A549 (cell line): ENCODE results near the gene H2AZ2. TPM values are rescaled to one million over a fixed set of nuclear protein-coding genes. Genes with fewer than 3 reads are reported as not detected.
A peak's percentile ranks its signal among the peaks of the same experiment; 100 is the strongest.

ENCODE experiments used
- BHLHE40 ChIP-seq: IDR thresholded peaks from 2 replicates; pipeline ENCODE4 v1.6.1; 2012; ENCODE audit warnings: low read depth, low read length, inconsistent platforms
- CBX2 ChIP-seq: fragments of 200-600 bp; sonication (generic); IDR thresholded peaks from 2 replicates; pipeline ENCODE4 v1.6.1; 2016; ENCODE audit warnings: low read depth, mild to moderate bottlenecking, borderline replicate concordance
- CBX8 ChIP-seq: fragments of 200-600 bp; sonication (generic); IDR thresholded peaks from 2 replicates; pipeline ENCODE4 v1.6.1; 2016
- CEBPB ChIP-seq, 2 experiments: fragments of >200 bp in 1 of 2; sonication (Bioruptor Twin) in 1 of 2; formaldehyde crosslinking in 1 of 2; IDR thresholded peaks; 2 replicates each; pipeline ENCODE4 v1.6.1; 2012 to 2016
- CHD4 ChIP-seq: fragments of 200-600 bp; sonication (generic); IDR thresholded peaks from 2 replicates; pipeline ENCODE4 v1.6.1; 2016; ENCODE audit warnings: antibody characterized with exemption, mild to moderate bottlenecking, borderline replicate concordance
- EHMT2 ChIP-seq: fragments of 200-600 bp; sonication (generic); IDR thresholded peaks from 2 replicates; pipeline ENCODE4 v1.6.1; 2016; ENCODE audit warnings: antibody characterized with exemption, low read depth, mild to moderate bottlenecking, moderate library complexity
- ELK1 ChIP-seq: fragments of 150-350 bp; IDR thresholded peaks from 2 replicates; pipeline ENCODE4 v1.6.1; 2014; ENCODE audit warnings: low read depth, mild to moderate bottlenecking, low read length
- FOSB ChIP-seq: fragments of 250-450 bp; sonication (Bioruptor Pico); IDR thresholded peaks from 2 replicates; pipeline ENCODE4 v1.5.0; 2020; ENCODE audit warnings: mild to moderate bottlenecking, moderate library complexity
- FOSL2 ChIP-seq, 2 experiments: fragments of 450-650 bp in 1 of 2; fragments of >200 bp in 1 of 2; sonication (Bioruptor Twin) in 1 of 2; formaldehyde crosslinking; IDR thresholded peaks; 2 replicates each; pipeline versions ENCODE4 v1.5.0 to v1.6.1; 2016 to 2020; ENCODE audit warnings: mild to moderate bottlenecking in 1 of 2, moderate library complexity in 1 of 2
- FOXS1 ChIP-seq: fragments of 250-450 bp; sonication (Bioruptor Pico); IDR thresholded peaks from 2 replicates; pipeline ENCODE4 v1.5.0; 2020; ENCODE audit warnings: mild to moderate bottlenecking, moderate library complexity
- GATA3 ChIP-seq: IDR thresholded peaks from 2 replicates; pipeline ENCODE4 v1.6.1; 2012; ENCODE audit warnings: borderline replicate concordance
- HES2 ChIP-seq: fragments of >200 bp; sonication (Bioruptor Twin); formaldehyde crosslinking; IDR thresholded peaks from 2 replicates; pipeline ENCODE4 v1.6.1; 2016
- HEYL ChIP-seq: fragments of 250-450 bp; sonication (Bioruptor Pico); IDR thresholded peaks from 2 replicates; pipeline ENCODE4 v1.8.0; 2021; ENCODE audit warnings: mild to moderate bottlenecking, moderate library complexity
- HMGXB4 ChIP-seq: fragments of 250-450 bp; sonication (Bioruptor Pico); IDR thresholded peaks from 2 replicates; pipeline ENCODE4 v1.5.0; 2021; ENCODE audit warnings: mild to moderate bottlenecking, moderate library complexity, borderline replicate concordance
- HOXA7 ChIP-seq: fragments of 250-450 bp; sonication (Bioruptor Pico); IDR thresholded peaks from 2 replicates; pipeline ENCODE4 v1.5.0; 2020; ENCODE audit warnings: mild to moderate bottlenecking, moderate library complexity
- HOXB5 ChIP-seq: fragments of 250-450 bp; sonication (Bioruptor Pico); IDR thresholded peaks from 2 replicates; pipeline ENCODE4 v1.5.0; 2020; ENCODE audit warnings: mild to moderate bottlenecking, moderate library complexity
- JUN ChIP-seq, 2 experiments: fragments of >200 bp; sonication (Bioruptor Twin); formaldehyde crosslinking; IDR thresholded peaks; 2 replicates in 1 of 2; 3 replicates in 1 of 2; pipeline ENCODE4 v1.6.1; 2016 to 2017
- JUNB ChIP-seq: fragments of >200 bp; sonication (Bioruptor Twin); formaldehyde crosslinking; IDR thresholded peaks from 2 replicates; pipeline ENCODE4 v1.6.1; 2016
- KDM1A ChIP-seq: fragments of 200-600 bp; sonication (generic); IDR thresholded peaks from 2 replicates; pipeline ENCODE4 v1.6.1; 2016; ENCODE audit warnings: low read depth, mild to moderate bottlenecking
- KDM5A ChIP-seq: fragments of 200-600 bp; sonication (generic); IDR thresholded peaks from 2 replicates; pipeline ENCODE4 v1.6.1; 2016; ENCODE audit warnings: antibody characterized with exemption, mild to moderate bottlenecking
- MAX ChIP-seq: IDR thresholded peaks from 2 replicates; pipeline ENCODE4 v1.6.1; 2012
- MAZ ChIP-seq: fragments of 150-350 bp; IDR thresholded peaks from 2 replicates; pipeline ENCODE4 v1.6.1; 2014; ENCODE audit warnings: antibody characterized with exemption, low read depth, low read length, borderline replicate concordance
- NFE2L2 ChIP-seq: fragments of 150-350 bp; conservative IDR thresholded peaks from 2 replicates; pipeline ENCODE4 v1.6.1; 2014; ENCODE audit warnings: low read length
- NR3C1 ChIP-seq: fragments of >200 bp; sonication (Bioruptor Twin); formaldehyde crosslinking; IDR thresholded peaks from 3 replicates; pipeline ENCODE4 v1.6.1; 2017
- PBX3 ChIP-seq: IDR thresholded peaks from 2 replicates; pipeline ENCODE4 v1.6.1; 2012
- PHF8 ChIP-seq: fragments of 200-600 bp; sonication (generic); IDR thresholded peaks from 2 replicates; pipeline ENCODE4 v1.6.1; 2016; ENCODE audit warnings: low read depth, mild to moderate bottlenecking, antibody characterized with exemption, moderate library complexity, borderline replicate concordance
- POLR2AphosphoS2 ChIP-seq: conservative IDR thresholded peaks from 2 replicates; pipeline ENCODE4 v1.6.1; 2012; ENCODE audit warnings: low read length, improper control_type of control experiment, inconsistent platforms
- RARB ChIP-seq: fragments of 250-450 bp; sonication (Bioruptor Pico); IDR thresholded peaks from 2 replicates; pipeline ENCODE4 v1.8.0; 2021; ENCODE audit warnings: mild to moderate bottlenecking, moderate library complexity
- RCOR1 ChIP-seq: fragments of 150-350 bp; IDR thresholded peaks from 2 replicates; pipeline ENCODE4 v1.6.1; 2014; ENCODE audit warnings: antibody characterized with exemption, low read length, low read depth
- RFX5 ChIP-seq: fragments of 450-650 bp; IDR thresholded peaks from 2 replicates; pipeline ENCODE4 v1.7.1; 2014; ENCODE audit warnings: antibody characterized with exemption, mild to moderate bottlenecking, moderate library complexity
- RNF2 ChIP-seq: fragments of 200-600 bp; sonication (generic); IDR thresholded peaks from 2 replicates; pipeline ENCODE4 v1.6.1; 2016; ENCODE audit warnings: low read depth, mild to moderate bottlenecking, antibody characterized with exemption, moderate library complexity, borderline replicate concordance
- SMC3 ChIP-seq: fragments of >200 bp; sonication (Bioruptor Twin); formaldehyde crosslinking; IDR thresholded peaks from 3 replicates; pipeline ENCODE4 v1.6.1; 2018; ENCODE audit warnings: inconsistent platforms
- SREBF2 ChIP-seq: fragments of 450-650 bp; IDR thresholded peaks from 2 replicates; pipeline ENCODE4 v1.6.1; 2014; ENCODE audit warnings: mild to moderate bottlenecking, moderate library complexity
- TFCP2L1 ChIP-seq: fragments of 250-450 bp; sonication (Bioruptor Pico); IDR thresholded peaks from 2 replicates; pipeline ENCODE4 v1.5.0; 2021; ENCODE audit warnings: mild to moderate bottlenecking
- TP53 ChIP-seq: fragments of 250-450 bp; sonication (Bioruptor Pico); IDR thresholded peaks from 2 replicates; pipeline ENCODE4 v1.5.0; 2021; ENCODE audit warnings: mild to moderate bottlenecking, moderate library complexity
- ZFP36 ChIP-seq: fragments of 450-650 bp; IDR thresholded peaks from 2 replicates; pipeline ENCODE4 v1.6.1; 2014; ENCODE audit warnings: borderline replicate concordance; ENCODE audit not compliant: partially characterized antibody
- ZNF302 ChIP-seq: fragments of 250-450 bp; sonication (Bioruptor Pico); IDR thresholded peaks from 2 replicates; pipeline ENCODE4 v1.9.0; 2021; ENCODE audit warnings: inconsistent platforms, mild to moderate bottlenecking, moderate library complexity
- ZSCAN20 ChIP-seq: fragments of 250-450 bp; sonication (Bioruptor Pico); IDR thresholded peaks from 2 replicates; pipeline ENCODE4 v1.8.0; 2022; ENCODE audit warnings: mild to moderate bottlenecking, moderate library complexity
- polyA plus RNA-seq, 4 experiments: library from polyadenylated mRNA; depleted of rRNA in 3 of 4; stranded (reverse); fragments of >200 nt; fragmentation: RNase III in 1 of 4; extraction: RNeasy Plus Mini Kit Qiagen cat#74134 plus additional on column Dnase treatment in 1 of 4; gene quantifications; 2 replicates in 3 of 4; 3 replicates in 1 of 4; pipeline ENCODE4 v1.2.3, GENCODE V29; 2011 to 2017
- TF ChIP-seq, protein P1 (sequence below): fragments of >200 bp; sonication (Bioruptor Twin); formaldehyde crosslinking; IDR thresholded peaks from 3 replicates; pipeline ENCODE4 v1.5.1; 2016

Gene H2AZ2
- polyA plus RNA-seq, 2 of the 4 experiments (the other 2 are of a cell fraction) = 241 to 262 TPM

GRCh38 chr7:44796504-44797328 is 51.2 kb downstream of the H2AZ2 start, which contains the start of gene PPIA (continued):
- TF ChIP-seq CBX2 = no peak
- no peak for TF ChIP-seq SMC3
- TF ChIP-seq HOXB5 (CRISPR knock-in tag) = peak; percentile 91
- TF ChIP-seq BHLHE40 = peak; percentile 81
- no peak for TF ChIP-seq HES2
- no peak for TF ChIP-seq HEYL (CRISPR knock-in tag)
- TF ChIP-seq FOSB = peak; percentile 89; the same call in 1 of the 2 replicates
- TF ChIP-seq ELK1 = no peak
- TF ChIP-seq FOSL2 (IDR thresholded peaks at IDR 0.05) = no peak
- peak; percentile 38 for TF ChIP-seq FOSL2 (CRISPR knock-in tag; IDR thresholded peaks at IDR 0.05)
- TF ChIP-seq, protein P1, sequence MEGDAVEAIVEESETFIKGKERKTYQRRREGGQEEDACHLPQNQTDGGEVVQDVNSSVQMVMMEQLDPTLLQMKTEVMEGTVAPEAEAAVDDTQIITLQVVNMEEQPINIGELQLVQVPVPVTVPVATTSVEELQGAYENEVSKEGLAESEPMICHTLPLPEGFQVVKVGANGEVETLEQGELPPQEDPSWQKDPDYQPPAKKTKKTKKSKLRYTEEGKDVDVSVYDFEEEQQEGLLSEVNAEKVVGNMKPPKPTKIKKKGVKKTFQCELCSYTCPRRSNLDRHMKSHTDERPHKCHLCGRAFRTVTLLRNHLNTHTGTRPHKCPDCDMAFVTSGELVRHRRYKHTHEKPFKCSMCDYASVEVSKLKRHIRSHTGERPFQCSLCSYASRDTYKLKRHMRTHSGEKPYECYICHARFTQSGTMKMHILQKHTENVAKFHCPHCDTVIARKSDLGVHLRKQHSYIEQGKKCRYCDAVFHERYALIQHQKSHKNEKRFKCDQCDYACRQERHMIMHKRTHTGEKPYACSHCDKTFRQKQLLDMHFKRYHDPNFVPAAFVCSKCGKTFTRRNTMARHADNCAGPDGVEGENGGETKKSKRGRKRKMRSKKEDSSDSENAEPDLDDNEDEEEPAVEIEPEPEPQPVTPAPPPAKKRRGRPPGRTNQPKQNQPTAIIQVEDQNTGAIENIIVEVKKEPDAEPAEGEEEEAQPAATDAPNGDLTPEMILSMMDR = no peak
- TF ChIP-seq MAX = peak; percentile 97
- no peak; the same call in 1 of the 2 replicates for TF ChIP-seq GATA3
- TF ChIP-seq KDM5A = no peak
- no peak for TF ChIP-seq ZSCAN20 (CRISPR knock-in tag)
- peak; percentile 82 for TF ChIP-seq HOXA7 (CRISPR knock-in tag)
- TF ChIP-seq ZFP36 = no peak
- TF ChIP-seq JUNB = no peak
- no peak for TF ChIP-seq MAZ
- TF ChIP-seq PBX3 = peak; percentile 99
- no peak for TF ChIP-seq CBX8
- TF ChIP-seq RNF2 = no peak
- peak; percentile 44; the same call in 1 of the 2 replicates for TF ChIP-seq FOXS1 (CRISPR knock-in tag)
- TF ChIP-seq NFE2L2 = no peak
- peak; percentile 96 to 100 for TF ChIP-seq JUN (IDR thresholded peaks at IDR 0.05)
- TF ChIP-seq EHMT2 = no peak
- TF ChIP-seq RFX5 = 0 out of 2 replicates have a peak, but pooled peaks have one; percentile 35
- TF ChIP-seq CHD4 = no peak
- TF ChIP-seq RARB (CRISPR knock-in tag) = peak; percentile 88
- no peak for TF ChIP-seq CEBPB (IDR thresholded peaks at IDR 0.05)
- no peak for TF ChIP-seq RCOR1
- TF ChIP-seq SREBF2 = no peak
- TF ChIP-seq TP53 (CRISPR knock-in tag) = peak; percentile 98
- peak; percentile 82 for TF ChIP-seq PHF8
- TF ChIP-seq HMGXB4 (CRISPR knock-in tag) = peak; percentile 62
- no peak for TF ChIP-seq POLR2AphosphoS2
- TF ChIP-seq ZNF302 (CRISPR knock-in tag) = no peak
- TF ChIP-seq KDM1A = no peak
- no peak for TF ChIP-seq NR3C1
- peak; percentile 98 for TF ChIP-seq TFCP2L1
